Neutrophil (primary cell): ENCODE results near the gene WRAP53.

Experiments
- H3K27ac ChIP-seq: fragments of 200-600 bp; sonication (generic); 2 replicates; pipeline ENCODE4 v1.5.1; 2016; ENCODE audit warnings: mild to moderate bottlenecking, moderate library complexity
- H3K27me3 ChIP-seq: fragments of 200-600 bp; sonication (generic); 2 replicates; pipeline ENCODE4 v1.6.0; 2016; ENCODE audit warnings: mild to moderate bottlenecking
- H3K36me3 ChIP-seq: fragments of 200-600 bp; sonication (generic); 2 replicates; pipeline ENCODE4 v1.5.1; 2017
- H3K4me1 ChIP-seq, 2 experiments: fragments of 200-600 bp in 1 of 2; sonication (generic) in 1 of 2; 1 replicate in 1 of 2; 2 replicates in 1 of 2; pipeline versions ENCODE4 v1.5.1 to v1.6.1; 2013 to 2016; ENCODE audit warnings: low read depth in 1 of 2, low read length in 1 of 2, mild to moderate bottlenecking in 1 of 2, moderate library complexity in 1 of 2; ENCODE audit not compliant: control insufficient read depth in 1 of 2, insufficient read depth in 1 of 2
- H3K4me3 ChIP-seq, 2 experiments: fragments of 200-600 bp in 1 of 2; sonication (generic) in 1 of 2; 1 replicate in 1 of 2; 2 replicates in 1 of 2; pipeline ENCODE4 v1.5.1; 2013 to 2016; ENCODE audit warnings: low read depth in 1 of 2, low read length in 1 of 2, mild to moderate bottlenecking in 1 of 2, moderate library complexity in 1 of 2
- H3K9me3 ChIP-seq: fragments of 200-600 bp; sonication (generic); 2 replicates; pipeline ENCODE4 v1.5.1; 2016
- TF ChIP-seq, protein P1 (sequence below): fragments of 200-600 bp; sonication (generic); IDR thresholded peaks from 2 replicates; pipeline ENCODE4 v1.5.1; 2016; ENCODE audit warnings: antibody characterized with exemption

WRAP53 gene

DNA sequence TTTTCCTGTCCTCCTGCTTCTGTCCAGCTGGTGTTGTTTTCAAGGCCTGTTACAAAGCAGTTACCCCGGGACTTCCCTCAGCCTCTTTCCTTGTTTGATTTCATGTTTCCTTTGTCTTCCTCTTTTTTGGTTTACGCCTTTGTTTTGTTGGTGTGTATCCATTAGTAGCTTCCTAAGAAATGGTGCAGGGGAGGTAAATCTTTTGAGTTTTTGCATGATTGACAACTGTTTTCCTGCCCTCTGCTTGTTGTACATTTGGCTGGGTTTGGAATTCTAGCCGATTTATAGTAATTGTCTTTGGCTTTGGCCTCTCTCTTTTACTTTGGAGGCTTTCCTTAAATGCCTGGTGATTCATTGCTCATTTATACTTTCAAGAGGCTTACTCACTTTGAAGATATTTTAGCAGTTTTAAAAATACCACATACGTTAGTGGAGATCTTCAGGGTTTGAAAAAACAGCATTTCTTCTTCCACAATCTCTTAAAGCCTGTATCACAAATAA, 62.1 kb downstream of the WRAP53 start:
- Histone ChIP-seq H3K27ac (no peak overlapping the region), H3K9me3 (no peaks in the 10 kb centered on the region), H3K36me3 (no peaks in the 10 kb centered on the region), H3K27me3 (peaks cover 18% of the 10 kb centered on the region), H3K4me1 (no peaks in the 10 kb centered on the region), H3K4me3 (no peak overlapping the region)
- TF ChIP-seq, protein P1, sequence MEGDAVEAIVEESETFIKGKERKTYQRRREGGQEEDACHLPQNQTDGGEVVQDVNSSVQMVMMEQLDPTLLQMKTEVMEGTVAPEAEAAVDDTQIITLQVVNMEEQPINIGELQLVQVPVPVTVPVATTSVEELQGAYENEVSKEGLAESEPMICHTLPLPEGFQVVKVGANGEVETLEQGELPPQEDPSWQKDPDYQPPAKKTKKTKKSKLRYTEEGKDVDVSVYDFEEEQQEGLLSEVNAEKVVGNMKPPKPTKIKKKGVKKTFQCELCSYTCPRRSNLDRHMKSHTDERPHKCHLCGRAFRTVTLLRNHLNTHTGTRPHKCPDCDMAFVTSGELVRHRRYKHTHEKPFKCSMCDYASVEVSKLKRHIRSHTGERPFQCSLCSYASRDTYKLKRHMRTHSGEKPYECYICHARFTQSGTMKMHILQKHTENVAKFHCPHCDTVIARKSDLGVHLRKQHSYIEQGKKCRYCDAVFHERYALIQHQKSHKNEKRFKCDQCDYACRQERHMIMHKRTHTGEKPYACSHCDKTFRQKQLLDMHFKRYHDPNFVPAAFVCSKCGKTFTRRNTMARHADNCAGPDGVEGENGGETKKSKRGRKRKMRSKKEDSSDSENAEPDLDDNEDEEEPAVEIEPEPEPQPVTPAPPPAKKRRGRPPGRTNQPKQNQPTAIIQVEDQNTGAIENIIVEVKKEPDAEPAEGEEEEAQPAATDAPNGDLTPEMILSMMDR, result no peak
